Neural progenitor cell (in vitro differentiated cells): Measurements from ENCODE around the gene RNU2-1. TPM values are rescaled to one million over a fixed set of nuclear protein-coding genes. Genes with fewer than 3 reads are reported as not detected.
"Not testable (repeated sequence)": the region's sequence is repeated elsewhere in the genome, so short reads cannot be mapped to it uniquely, and the experiment has no call there.

Experiments used
- DNase-seq: peaks from one replicate; pipeline ENCODE4 v3.0.0-alpha.2; 2016; ENCODE audit warnings: low spot score
- H2AFZ ChIP-seq: fragments of 200-600 bp; sonication (generic); replicated peaks from 2 replicates; pipeline ENCODE4 v1.6.1; 2016; ENCODE audit warnings: antibody characterized with exemption
- H3F3A ChIP-seq: fragments of 200-600 bp; sonication (generic); 2 replicates; pipeline ENCODE4 v1.6.1; 2016; ENCODE audit warnings: antibody characterized with exemption, low read depth
- H3K27ac ChIP-seq: fragments of 200-600 bp; sonication (generic); 2 replicates; pipeline ENCODE4 v1.5.1; 2016; ENCODE audit warnings: mild to moderate bottlenecking
- H3K27me3 ChIP-seq: fragments of 200-600 bp; sonication (generic); 2 replicates; pipeline ENCODE4 v1.6.1; 2016; ENCODE audit warnings: mild to moderate bottlenecking, moderate library complexity
- H3K36me3 ChIP-seq: fragments of 200-600 bp; sonication (generic); 2 replicates; pipeline ENCODE4 v1.5.1; 2016
- H3K4me1 ChIP-seq: fragments of 200-600 bp; sonication (generic); 2 replicates; pipeline ENCODE4 v1.6.1; 2016; ENCODE audit warnings: mixed run types
- H3K4me2 ChIP-seq: fragments of 200-600 bp; sonication (generic); 2 replicates; pipeline ENCODE4 v1.6.1; 2016
- H3K4me3 ChIP-seq: fragments of 200-600 bp; sonication (generic); 2 replicates; pipeline ENCODE4 v1.5.1; 2016
- H3K79me2 ChIP-seq: fragments of 200-600 bp; sonication (generic); 2 replicates; pipeline ENCODE4 v1.6.1; 2016; ENCODE audit warnings: low read depth
- H3K9ac ChIP-seq: fragments of 200-600 bp; sonication (generic); 2 replicates; pipeline ENCODE4 v1.6.1; 2016
- H3K9me3 ChIP-seq: fragments of 200-600 bp; sonication (generic); 2 replicates; pipeline ENCODE4 v1.5.1; 2016; ENCODE audit warnings: low read depth
- H4K20me1 ChIP-seq: fragments of 200-600 bp; sonication (generic); 2 replicates; pipeline ENCODE4 v1.6.1; 2016; ENCODE audit warnings: low read depth
- H3K27ac Mint-ChIP-seq: 3 replicates; pipeline ENCODE4 v1.8.0; 2021; ENCODE audit warnings: mixed read lengths
- H3K27me3 Mint-ChIP-seq: 2 replicates; pipeline ENCODE4 v1.8.0; 2022; ENCODE audit warnings: low read depth, mild to moderate bottlenecking, inconsistent platforms, moderate library complexity, mixed read lengths; ENCODE audit not compliant: insufficient read depth
- H3K36me3 Mint-ChIP-seq: 3 replicates; pipeline ENCODE4 v1.8.0; 2021; ENCODE audit warnings: mixed read lengths
- H3K4me1 Mint-ChIP-seq: 3 replicates; pipeline ENCODE4 v1.8.0; 2021; ENCODE audit warnings: mixed read lengths
- H3K4me3 Mint-ChIP-seq: 3 replicates; pipeline ENCODE4 v1.8.0; 2021; ENCODE audit warnings: mild to moderate bottlenecking, moderate library complexity, mixed read lengths
- H3K9me3 Mint-ChIP-seq: 3 replicates; pipeline ENCODE4 v1.8.0; 2020; ENCODE audit warnings: mixed read lengths
- EZH2 ChIP-seq: fragments of 200-600 bp; sonication (generic); IDR thresholded peaks from 2 replicates; pipeline ENCODE4 v1.6.1; 2017; ENCODE audit warnings: antibody characterized with exemption, mild to moderate bottlenecking, moderate library complexity
- EZH2phosphoT487 ChIP-seq: fragments of 200-600 bp; sonication (generic); IDR thresholded peaks from 2 replicates; pipeline ENCODE4 v1.6.1; 2017; ENCODE audit warnings: antibody characterized with exemption
- total RNA-seq: library from RNA; depleted of rRNA; stranded (reverse); fragments of >200 nt; gene quantifications from 2 replicates; pipeline ENCODE4 v1.2.3, GENCODE V29; 2015; ENCODE audit warnings: low replicate concordance
- TF ChIP-seq, protein P1 (sequence below): fragments of 200-600 bp; sonication (generic); IDR thresholded peaks from 2 replicates; pipeline ENCODE4 v1.5.1; 2017; ENCODE audit warnings: antibody characterized with exemption, mild to moderate bottlenecking

The RNU2-1 gene
- total RNA-seq, 1 donor from 2014 or later: not detected

DNA sequence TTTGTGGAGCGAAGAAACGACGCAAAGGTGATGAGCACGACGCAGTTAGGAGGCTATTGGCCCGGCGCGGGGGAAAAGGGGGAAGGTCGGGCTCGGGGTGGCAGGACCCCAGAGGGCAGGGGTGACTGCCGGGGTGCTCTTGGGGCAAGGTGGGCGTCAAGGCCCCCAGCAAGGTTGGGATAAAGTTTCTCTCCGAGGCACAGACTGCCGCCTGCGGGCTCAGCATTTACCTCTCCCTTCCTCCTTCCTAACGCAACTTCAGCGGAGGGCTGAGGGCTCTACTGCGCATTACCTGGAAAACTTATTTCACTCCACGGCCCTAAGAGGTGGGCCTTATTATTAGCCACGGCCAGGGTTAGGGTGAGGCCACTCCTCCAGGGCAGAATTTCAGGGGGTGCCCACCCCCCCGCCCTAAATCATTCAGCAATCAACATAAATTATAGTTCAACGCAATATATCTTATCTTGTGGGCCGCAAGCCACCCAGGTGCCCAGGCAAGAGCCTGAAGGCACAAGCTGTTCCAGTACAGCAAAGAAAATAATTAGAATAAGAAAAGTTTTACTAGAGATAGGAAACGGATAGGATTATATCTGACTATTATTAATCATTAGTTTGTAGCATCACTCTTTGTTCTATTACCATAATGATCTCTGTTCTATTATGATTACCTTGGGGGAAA is 1.6 kb downstream of the RNU2-1 start:
- not testable (repeated sequence) for H3K36me3 Mint-ChIP-seq, H3K9me3 Mint-ChIP-seq, H3K36me3 ChIP-seq, H3F3A ChIP-seq, H2AFZ ChIP-seq, H3K4me3 ChIP-seq, H3K27ac ChIP-seq, DNase-seq, H3K9me3 ChIP-seq, H3K4me1 Mint-ChIP-seq, H3K27me3 ChIP-seq, H3K79me2 ChIP-seq, H3K4me1 ChIP-seq, H3K9ac ChIP-seq, H3K27me3 Mint-ChIP-seq, H4K20me1 ChIP-seq
- H3K4me3 Mint-ChIP-seq: peak overlapping the region; percentile 63
- H3K4me2 ChIP-seq: peak overlapping the region; percentile 0
- H3K27ac Mint-ChIP-seq: peak overlapping the region; percentile 55

DNA sequence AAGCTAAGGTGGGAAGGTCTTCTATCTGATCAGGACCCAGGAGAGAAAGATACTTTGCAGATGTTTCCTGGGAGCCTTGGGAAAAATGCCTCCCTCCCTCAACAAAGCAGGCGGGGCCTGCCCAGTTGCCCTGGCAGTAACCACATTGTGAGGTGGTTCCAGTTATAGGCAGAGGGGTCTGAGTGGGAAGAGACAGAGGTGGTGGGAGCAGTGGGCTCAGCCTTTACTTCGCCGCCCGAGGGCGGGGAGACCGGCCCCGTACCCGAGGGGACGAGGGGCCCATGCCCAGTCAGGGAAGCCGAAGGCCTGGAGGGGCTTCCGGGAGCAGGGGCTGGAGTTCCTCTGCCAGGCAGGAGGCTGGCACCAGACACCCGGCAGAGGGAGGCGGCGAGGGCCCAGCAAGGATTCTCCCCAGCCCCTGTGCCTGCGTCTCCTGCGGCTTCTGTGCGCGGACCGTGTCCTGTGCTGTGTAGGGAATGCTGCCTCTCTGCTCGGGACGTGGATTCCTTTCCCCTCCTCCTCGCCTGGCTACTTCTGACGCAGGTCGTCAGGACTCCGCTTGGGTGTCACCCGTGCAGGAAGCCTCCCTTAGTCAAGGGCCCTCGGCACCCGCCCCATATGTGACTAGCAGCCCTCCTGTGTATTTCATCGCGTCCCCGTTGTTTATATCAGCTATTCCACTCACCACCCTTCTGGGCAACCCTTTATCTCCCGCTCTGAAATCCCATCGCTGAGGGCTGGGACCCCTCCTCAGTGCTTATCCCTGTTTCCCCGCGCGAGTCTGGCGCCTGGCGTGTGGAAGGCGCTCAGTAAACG is 2.4 kb downstream of the RNU2-1 start:
- H3K9ac ChIP-seq, H3K36me3 ChIP-seq, H3K36me3 Mint-ChIP-seq, H3K27me3 ChIP-seq, H3K4me3 ChIP-seq, H2AFZ ChIP-seq, H3K4me1 Mint-ChIP-seq, H3K27me3 Mint-ChIP-seq, DNase-seq, H3K4me3 Mint-ChIP-seq, H3K79me2 ChIP-seq, H3K4me1 ChIP-seq, H3K27ac ChIP-seq, H3K27ac Mint-ChIP-seq, H3K9me3 Mint-ChIP-seq, H3F3A ChIP-seq, H4K20me1 ChIP-seq, H3K9me3 ChIP-seq: not testable (repeated sequence)
- peak overlapping the region; percentile 0 for H3K4me2 ChIP-seq

DNA sequence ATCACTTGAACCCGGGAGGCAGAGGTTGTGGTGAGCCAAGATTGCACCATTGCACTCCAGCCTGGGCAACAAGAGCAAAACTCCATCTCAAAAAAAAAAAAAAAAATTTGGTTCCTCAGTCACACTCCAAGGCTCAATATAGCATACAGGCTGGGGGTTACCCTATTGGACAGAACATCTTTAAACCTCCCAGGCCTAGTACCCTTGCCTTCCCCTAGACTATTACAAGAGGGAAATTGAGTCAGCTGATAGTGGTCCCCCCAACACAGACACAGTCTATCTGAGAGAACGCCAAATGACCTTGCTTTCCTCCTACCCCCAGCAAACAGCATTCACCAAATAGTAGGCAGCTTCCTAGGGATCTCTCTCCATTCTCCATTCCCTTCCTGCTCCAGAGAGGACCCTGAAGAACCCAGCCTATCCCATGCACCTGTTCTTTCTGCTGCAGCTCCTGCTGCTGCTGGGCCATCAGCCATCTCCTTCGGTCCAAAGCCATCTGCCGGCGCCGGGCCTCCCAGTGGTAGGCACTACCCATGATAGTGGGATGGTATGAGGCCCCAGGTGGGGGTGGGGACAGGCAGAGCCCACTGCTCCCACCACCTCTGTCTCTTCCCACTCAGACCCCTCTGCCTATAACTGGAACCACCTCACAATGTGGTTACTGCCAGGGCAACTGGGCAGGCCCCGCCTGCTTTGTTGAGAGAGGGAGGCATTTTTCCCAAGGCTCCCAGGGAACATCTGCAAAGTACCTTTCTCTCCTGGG is 5.6 kb downstream of the RNU2-1 start, which contains the start of gene CCDC200:
TSS of gene CCDC200 (minus strand) at position 604 of the 763 bp plus-strand sequence. CDS start at position 535, 69 bp downstream.
- H3K27me3 ChIP-seq, DNase-seq, H3K36me3 ChIP-seq, H3K4me3 Mint-ChIP-seq, H4K20me1 ChIP-seq, H3K9me3 Mint-ChIP-seq, H3K4me3 ChIP-seq, H3K27me3 Mint-ChIP-seq, H3K4me1 Mint-ChIP-seq, H3K27ac ChIP-seq, H3K4me1 ChIP-seq, H3F3A ChIP-seq, H3K9me3 ChIP-seq, H2AFZ ChIP-seq, H3K9ac ChIP-seq, H3K36me3 Mint-ChIP-seq, H3K4me2 ChIP-seq, H3K27ac Mint-ChIP-seq, H3K79me2 ChIP-seq: not testable (repeated sequence)

DNA sequence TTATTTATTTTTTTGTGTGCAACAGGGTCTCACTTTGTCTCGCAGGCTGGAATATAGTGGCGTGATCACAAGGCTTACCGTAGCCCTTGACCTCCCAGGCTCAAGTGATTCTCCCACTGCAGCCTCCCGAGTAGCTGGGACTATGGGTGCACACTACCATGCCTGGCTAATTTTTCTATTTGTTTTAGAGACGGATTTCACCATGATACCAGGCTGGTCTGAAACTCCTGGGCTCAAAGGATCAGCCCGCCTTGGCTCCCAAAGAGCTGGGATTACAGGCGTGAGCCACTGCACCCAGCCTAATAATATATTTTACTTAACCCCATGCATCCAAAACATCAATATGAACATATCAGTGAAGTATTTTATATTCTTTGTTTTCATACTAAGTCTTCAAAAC is 7.4 kb downstream of the RNU2-1 start:
- H3K27ac ChIP-seq: no peak overlapping the region
- peaks cover 3% of the 10 kb centered on the region for H3K27me3 Mint-ChIP-seq
- no peaks in the 10 kb centered on the region for H3K9me3 Mint-ChIP-seq
- H3K4me1 ChIP-seq: no peaks in the 10 kb centered on the region
- H3K4me3 Mint-ChIP-seq: no peak overlapping the region
- H3K27me3 ChIP-seq: no peaks in the 10 kb centered on the region
- no peaks in the 10 kb centered on the region for H3F3A ChIP-seq
- H3K36me3 Mint-ChIP-seq: no peaks in the 10 kb centered on the region
- TF ChIP-seq EZH2 (no peak), EZH2phosphoT487 (no peak)
- TF ChIP-seq, protein P1, sequence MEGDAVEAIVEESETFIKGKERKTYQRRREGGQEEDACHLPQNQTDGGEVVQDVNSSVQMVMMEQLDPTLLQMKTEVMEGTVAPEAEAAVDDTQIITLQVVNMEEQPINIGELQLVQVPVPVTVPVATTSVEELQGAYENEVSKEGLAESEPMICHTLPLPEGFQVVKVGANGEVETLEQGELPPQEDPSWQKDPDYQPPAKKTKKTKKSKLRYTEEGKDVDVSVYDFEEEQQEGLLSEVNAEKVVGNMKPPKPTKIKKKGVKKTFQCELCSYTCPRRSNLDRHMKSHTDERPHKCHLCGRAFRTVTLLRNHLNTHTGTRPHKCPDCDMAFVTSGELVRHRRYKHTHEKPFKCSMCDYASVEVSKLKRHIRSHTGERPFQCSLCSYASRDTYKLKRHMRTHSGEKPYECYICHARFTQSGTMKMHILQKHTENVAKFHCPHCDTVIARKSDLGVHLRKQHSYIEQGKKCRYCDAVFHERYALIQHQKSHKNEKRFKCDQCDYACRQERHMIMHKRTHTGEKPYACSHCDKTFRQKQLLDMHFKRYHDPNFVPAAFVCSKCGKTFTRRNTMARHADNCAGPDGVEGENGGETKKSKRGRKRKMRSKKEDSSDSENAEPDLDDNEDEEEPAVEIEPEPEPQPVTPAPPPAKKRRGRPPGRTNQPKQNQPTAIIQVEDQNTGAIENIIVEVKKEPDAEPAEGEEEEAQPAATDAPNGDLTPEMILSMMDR: no peak
- H3K4me1 Mint-ChIP-seq: peaks cover 2% of the 10 kb centered on the region
- H3K9me3 ChIP-seq: no peaks in the 10 kb centered on the region
- H3K36me3 ChIP-seq: no peaks in the 10 kb centered on the region
- no peaks in the 10 kb centered on the region for H3K79me2 ChIP-seq
- H3K4me2 ChIP-seq: no peak overlapping the region
- DNase-seq: no peak
- no peaks in the 10 kb centered on the region for H4K20me1 ChIP-seq
- H3K4me3 ChIP-seq: no peak overlapping the region
- H3K9ac ChIP-seq: no peak overlapping the region
- H3K27ac Mint-ChIP-seq: no peak overlapping the region
- no peak overlapping the region for H2AFZ ChIP-seq
